GM23338 (cell line): ENCODE measurements around the gene SERPINA3. TPM values are rescaled to one million over a fixed set of nuclear protein-coding genes. Genes with fewer than 3 reads are reported as not detected.

Source experiments
- ATAC-seq: fragments of 200-7000 bp; cut with Tn5 transposase; 3 replicates; pipeline ENCODE4 v1.9.1; 2020
- DNase-seq: peaks from one replicate; pipeline ENCODE4 v3.0.0-alpha.2; 2015; ENCODE audit warnings: low spot score
- H2AFZ ChIP-seq: fragments of 200-600 bp; sonication (generic); 2 replicates; pipeline ENCODE4 v1.8.0; 2016; ENCODE audit warnings: antibody characterized with exemption, mild to moderate bottlenecking, moderate library complexity
- H3F3A ChIP-seq: fragments of 200-600 bp; sonication (generic); replicated peaks from 2 replicates; pipeline ENCODE4 v1.8.0; 2017; ENCODE audit warnings: antibody characterized with exemption, mixed run types, low read depth
- H3K27ac ChIP-seq: fragments of 200-600 bp; sonication (generic); 2 replicates; pipeline ENCODE4 v1.6.1; 2016; ENCODE audit warnings: low read depth
- H3K27me3 ChIP-seq: fragments of 200-600 bp; sonication (generic); 2 replicates; pipeline ENCODE4 v1.8.0; 2016; ENCODE audit warnings: mild to moderate bottlenecking, mixed run types, moderate library complexity; ENCODE audit not compliant: insufficient read depth
- H3K36me3 ChIP-seq: fragments of 200-600 bp; sonication (generic); 2 replicates; pipeline ENCODE4 v1.8.0; 2016; ENCODE audit warnings: mild to moderate bottlenecking; ENCODE audit not compliant: insufficient read depth
- H3K4me1 ChIP-seq: fragments of 200-600 bp; sonication (generic); 2 replicates; pipeline ENCODE4 v1.8.0; 2016; ENCODE audit warnings: mild to moderate bottlenecking, moderate library complexity; ENCODE audit not compliant: insufficient read depth
- H3K4me2 ChIP-seq: fragments of 200-600 bp; sonication (generic); 2 replicates; pipeline ENCODE4 v1.7.1; 2017; ENCODE audit warnings: mixed run types
- H3K4me3 ChIP-seq: fragments of 200-600 bp; sonication (generic); 2 replicates; pipeline ENCODE4 v1.6.1; 2016; ENCODE audit warnings: mixed run types
- H3K79me2 ChIP-seq: fragments of 200-600 bp; sonication (generic); replicated peaks from 2 replicates; pipeline ENCODE4 v1.8.0; 2017; ENCODE audit warnings: mild to moderate bottlenecking; ENCODE audit not compliant: insufficient read depth
- H3K9me2 ChIP-seq: fragments of 200-600 bp; sonication (generic); 2 replicates; pipeline ENCODE4 v1.8.0; 2017; ENCODE audit not compliant: insufficient read depth
- H4K20me1 ChIP-seq: fragments of 200-600 bp; sonication (generic); replicated peaks from 2 replicates; pipeline ENCODE4 v1.8.0; 2017; ENCODE audit warnings: mild to moderate bottlenecking; ENCODE audit not compliant: insufficient read depth
- H3K27ac Mint-ChIP-seq: 2 replicates; pipeline ENCODE4 v1.8.0; 2020; ENCODE audit warnings: inconsistent platforms, mild to moderate bottlenecking, moderate library complexity, mixed read lengths
- H3K27me3 Mint-ChIP-seq: 3 replicates; pipeline ENCODE4 v1.8.0; 2022; ENCODE audit warnings: low read depth, mild to moderate bottlenecking, moderate library complexity, mixed read lengths, inconsistent platforms; ENCODE audit not compliant: insufficient read depth, poor library complexity
- H3K36me3 Mint-ChIP-seq: 3 replicates; pipeline ENCODE4 v1.8.0; 2021; ENCODE audit warnings: low read depth, mild to moderate bottlenecking, inconsistent platforms, moderate library complexity, mixed read lengths
- H3K4me1 Mint-ChIP-seq: 3 replicates; pipeline ENCODE4 v1.8.0; 2020; ENCODE audit warnings: mild to moderate bottlenecking, inconsistent platforms, mixed read lengths
- H3K4me3 Mint-ChIP-seq: 3 replicates; pipeline ENCODE4 v1.8.0; 2021; ENCODE audit warnings: moderate library complexity, mild to moderate bottlenecking, inconsistent platforms, mixed read lengths
- H3K9me3 Mint-ChIP-seq: 3 replicates; pipeline ENCODE4 v1.8.0; 2020; ENCODE audit warnings: moderate library complexity, mild to moderate bottlenecking, inconsistent platforms, mixed read lengths
- EZH2 ChIP-seq: fragments of 200-600 bp; sonication (generic); IDR thresholded peaks from one replicate; pipeline ENCODE4 v1.8.0; 2017; ENCODE audit warnings: antibody characterized with exemption, mild to moderate bottlenecking, low read depth; ENCODE audit not compliant: unreplicated experiment
- EZH2phosphoT487 ChIP-seq: fragments of 200-600 bp; sonication (generic); IDR thresholded peaks from one replicate; pipeline ENCODE4 v1.8.1; 2018; ENCODE audit warnings: antibody characterized with exemption; ENCODE audit not compliant: unreplicated experiment
- POLR2AphosphoS5 ChIP-seq: IDR thresholded peaks from 2 replicates; pipeline ENCODE4 v1.6.1; 2016; ENCODE audit warnings: antibody characterized with exemption, low read depth
- ZNF114 ChIP-seq: fragments of 250-450 bp; sonication (Bioruptor Pico); IDR thresholded peaks from 2 replicates; pipeline ENCODE4 v1.5.0; 2020; ENCODE audit warnings: mild to moderate bottlenecking, moderate library complexity
- polyA plus RNA-seq: library from polyadenylated mRNA; unstranded; fragments of >200 nt; fragmentation: Nextera tagmentation; extraction: Ambion mirVana; gene quantifications from 2 replicates; pipeline ENCODE4 v1.2.1, GENCODE V29; 2016
- total RNA-seq: library from RNA; depleted of rRNA; stranded (reverse); fragments of >200 nt; shearing (Covaris generic); gene quantifications from 2 replicates; pipeline ENCODE4 v1.2.3, GENCODE V29; 2014
- TF ChIP-seq, protein P1 (sequence below), 2 experiments: fragments of 200-600 bp in 1 of 2; sonication (generic) in 1 of 2; conservative IDR thresholded peaks; 2 replicates each; pipeline versions ENCODE4 v1.5.1 to v1.6.1; 2016 to 2017; ENCODE audit warnings: antibody characterized with exemption in 2 of 2, low read depth in 2 of 2, mild to moderate bottlenecking in 2 of 2, moderate library complexity in 1 of 2
- TF ChIP-seq, protein P2 (sequence below): IDR thresholded peaks from one replicate; pipeline ENCODE4 v1.6.1; 2018; ENCODE audit warnings: antibody characterized with exemption; ENCODE audit not compliant: unreplicated experiment
- TF ChIP-seq, protein P3 (sequence below): fragments of 250-450 bp; sonication (Bioruptor Pico); IDR thresholded peaks from 2 replicates; pipeline ENCODE4 v1.5.0; 2020; ENCODE audit warnings: mild to moderate bottlenecking, moderate library complexity

The SERPINA3 gene
- total and polyA plus RNA-seq, 2 experiments from 2014 or later = not detected

DNA sequence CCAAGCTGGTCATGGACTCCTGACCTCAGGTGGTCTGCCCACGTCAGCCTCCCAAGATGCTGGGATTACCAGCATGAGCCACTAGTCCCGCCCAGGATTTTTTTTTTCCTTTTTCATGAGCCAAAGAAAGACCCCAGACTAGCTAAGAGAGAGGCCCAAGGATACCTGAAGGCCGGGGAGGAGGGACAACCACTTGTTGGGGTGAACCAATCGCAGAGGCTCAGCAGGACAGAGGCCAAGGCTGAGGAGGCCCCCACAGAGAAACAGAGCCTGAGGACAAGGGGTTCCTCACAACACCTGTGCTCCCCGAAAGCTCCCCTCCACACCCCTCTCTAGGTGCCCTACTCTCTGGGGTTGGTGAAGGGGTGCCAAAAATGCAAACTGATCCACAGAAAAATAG is 1.0 kb upstream of the SERPINA3 start:
- H3K4me1 ChIP-seq = no peaks in the 10 kb centered on the region
- no peaks in the 10 kb centered on the region for H3K36me3 Mint-ChIP-seq
- H3K4me3 Mint-ChIP-seq = no peak overlapping the region
- H3F3A ChIP-seq = no peaks in the 10 kb centered on the region
- ATAC-seq (no peak), DNase-seq (no peak)
- H2AFZ ChIP-seq = no peak overlapping the region
- peaks cover 4% of the 10 kb centered on the region; the same call in 1 of the 3 replicates for H3K9me3 Mint-ChIP-seq
- H3K36me3 ChIP-seq = no peaks in the 10 kb centered on the region
- no peaks in the 10 kb centered on the region for H4K20me1 ChIP-seq
- TF ChIP-seq, protein P1, sequence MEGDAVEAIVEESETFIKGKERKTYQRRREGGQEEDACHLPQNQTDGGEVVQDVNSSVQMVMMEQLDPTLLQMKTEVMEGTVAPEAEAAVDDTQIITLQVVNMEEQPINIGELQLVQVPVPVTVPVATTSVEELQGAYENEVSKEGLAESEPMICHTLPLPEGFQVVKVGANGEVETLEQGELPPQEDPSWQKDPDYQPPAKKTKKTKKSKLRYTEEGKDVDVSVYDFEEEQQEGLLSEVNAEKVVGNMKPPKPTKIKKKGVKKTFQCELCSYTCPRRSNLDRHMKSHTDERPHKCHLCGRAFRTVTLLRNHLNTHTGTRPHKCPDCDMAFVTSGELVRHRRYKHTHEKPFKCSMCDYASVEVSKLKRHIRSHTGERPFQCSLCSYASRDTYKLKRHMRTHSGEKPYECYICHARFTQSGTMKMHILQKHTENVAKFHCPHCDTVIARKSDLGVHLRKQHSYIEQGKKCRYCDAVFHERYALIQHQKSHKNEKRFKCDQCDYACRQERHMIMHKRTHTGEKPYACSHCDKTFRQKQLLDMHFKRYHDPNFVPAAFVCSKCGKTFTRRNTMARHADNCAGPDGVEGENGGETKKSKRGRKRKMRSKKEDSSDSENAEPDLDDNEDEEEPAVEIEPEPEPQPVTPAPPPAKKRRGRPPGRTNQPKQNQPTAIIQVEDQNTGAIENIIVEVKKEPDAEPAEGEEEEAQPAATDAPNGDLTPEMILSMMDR (conservative IDR thresholded peaks at IDR 0.05; ENCODE audit: low read depth in 2 of 2) = no peak
- TF ChIP-seq EZH2phosphoT487 = no peak
- TF ChIP-seq EZH2 = no peak
- TF ChIP-seq, protein P2, sequence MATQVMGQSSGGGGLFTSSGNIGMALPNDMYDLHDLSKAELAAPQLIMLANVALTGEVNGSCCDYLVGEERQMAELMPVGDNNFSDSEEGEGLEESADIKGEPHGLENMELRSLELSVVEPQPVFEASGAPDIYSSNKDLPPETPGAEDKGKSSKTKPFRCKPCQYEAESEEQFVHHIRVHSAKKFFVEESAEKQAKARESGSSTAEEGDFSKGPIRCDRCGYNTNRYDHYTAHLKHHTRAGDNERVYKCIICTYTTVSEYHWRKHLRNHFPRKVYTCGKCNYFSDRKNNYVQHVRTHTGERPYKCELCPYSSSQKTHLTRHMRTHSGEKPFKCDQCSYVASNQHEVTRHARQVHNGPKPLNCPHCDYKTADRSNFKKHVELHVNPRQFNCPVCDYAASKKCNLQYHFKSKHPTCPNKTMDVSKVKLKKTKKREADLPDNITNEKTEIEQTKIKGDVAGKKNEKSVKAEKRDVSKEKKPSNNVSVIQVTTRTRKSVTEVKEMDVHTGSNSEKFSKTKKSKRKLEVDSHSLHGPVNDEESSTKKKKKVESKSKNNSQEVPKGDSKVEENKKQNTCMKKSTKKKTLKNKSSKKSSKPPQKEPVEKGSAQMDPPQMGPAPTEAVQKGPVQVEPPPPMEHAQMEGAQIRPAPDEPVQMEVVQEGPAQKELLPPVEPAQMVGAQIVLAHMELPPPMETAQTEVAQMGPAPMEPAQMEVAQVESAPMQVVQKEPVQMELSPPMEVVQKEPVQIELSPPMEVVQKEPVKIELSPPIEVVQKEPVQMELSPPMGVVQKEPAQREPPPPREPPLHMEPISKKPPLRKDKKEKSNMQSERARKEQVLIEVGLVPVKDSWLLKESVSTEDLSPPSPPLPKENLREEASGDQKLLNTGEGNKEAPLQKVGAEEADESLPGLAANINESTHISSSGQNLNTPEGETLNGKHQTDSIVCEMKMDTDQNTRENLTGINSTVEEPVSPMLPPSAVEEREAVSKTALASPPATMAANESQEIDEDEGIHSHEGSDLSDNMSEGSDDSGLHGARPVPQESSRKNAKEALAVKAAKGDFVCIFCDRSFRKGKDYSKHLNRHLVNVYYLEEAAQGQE = no peak
- TF ChIP-seq ZNF114 = no peak
- no peak for TF ChIP-seq POLR2AphosphoS5
- H3K27me3 ChIP-seq = no peaks in the 10 kb centered on the region
- H3K4me2 ChIP-seq = no peak overlapping the region
- H3K27me3 Mint-ChIP-seq = peaks cover 4% of the 10 kb centered on the region
- H3K9me2 ChIP-seq = no peaks in the 10 kb centered on the region
- H3K79me2 ChIP-seq = no peaks in the 10 kb centered on the region
- no peak overlapping the region for H3K27ac Mint-ChIP-seq
- H3K4me1 Mint-ChIP-seq = peaks cover 3% of the 10 kb centered on the region; the same call in 1 of the 3 replicates
- no peak overlapping the region for H3K27ac ChIP-seq
- no peak overlapping the region for H3K4me3 ChIP-seq

- H3K79me2 ChIP-seq = no peaks in the 10 kb centered on the region
- ATAC-seq = no peak
- TF ChIP-seq, protein P3, sequence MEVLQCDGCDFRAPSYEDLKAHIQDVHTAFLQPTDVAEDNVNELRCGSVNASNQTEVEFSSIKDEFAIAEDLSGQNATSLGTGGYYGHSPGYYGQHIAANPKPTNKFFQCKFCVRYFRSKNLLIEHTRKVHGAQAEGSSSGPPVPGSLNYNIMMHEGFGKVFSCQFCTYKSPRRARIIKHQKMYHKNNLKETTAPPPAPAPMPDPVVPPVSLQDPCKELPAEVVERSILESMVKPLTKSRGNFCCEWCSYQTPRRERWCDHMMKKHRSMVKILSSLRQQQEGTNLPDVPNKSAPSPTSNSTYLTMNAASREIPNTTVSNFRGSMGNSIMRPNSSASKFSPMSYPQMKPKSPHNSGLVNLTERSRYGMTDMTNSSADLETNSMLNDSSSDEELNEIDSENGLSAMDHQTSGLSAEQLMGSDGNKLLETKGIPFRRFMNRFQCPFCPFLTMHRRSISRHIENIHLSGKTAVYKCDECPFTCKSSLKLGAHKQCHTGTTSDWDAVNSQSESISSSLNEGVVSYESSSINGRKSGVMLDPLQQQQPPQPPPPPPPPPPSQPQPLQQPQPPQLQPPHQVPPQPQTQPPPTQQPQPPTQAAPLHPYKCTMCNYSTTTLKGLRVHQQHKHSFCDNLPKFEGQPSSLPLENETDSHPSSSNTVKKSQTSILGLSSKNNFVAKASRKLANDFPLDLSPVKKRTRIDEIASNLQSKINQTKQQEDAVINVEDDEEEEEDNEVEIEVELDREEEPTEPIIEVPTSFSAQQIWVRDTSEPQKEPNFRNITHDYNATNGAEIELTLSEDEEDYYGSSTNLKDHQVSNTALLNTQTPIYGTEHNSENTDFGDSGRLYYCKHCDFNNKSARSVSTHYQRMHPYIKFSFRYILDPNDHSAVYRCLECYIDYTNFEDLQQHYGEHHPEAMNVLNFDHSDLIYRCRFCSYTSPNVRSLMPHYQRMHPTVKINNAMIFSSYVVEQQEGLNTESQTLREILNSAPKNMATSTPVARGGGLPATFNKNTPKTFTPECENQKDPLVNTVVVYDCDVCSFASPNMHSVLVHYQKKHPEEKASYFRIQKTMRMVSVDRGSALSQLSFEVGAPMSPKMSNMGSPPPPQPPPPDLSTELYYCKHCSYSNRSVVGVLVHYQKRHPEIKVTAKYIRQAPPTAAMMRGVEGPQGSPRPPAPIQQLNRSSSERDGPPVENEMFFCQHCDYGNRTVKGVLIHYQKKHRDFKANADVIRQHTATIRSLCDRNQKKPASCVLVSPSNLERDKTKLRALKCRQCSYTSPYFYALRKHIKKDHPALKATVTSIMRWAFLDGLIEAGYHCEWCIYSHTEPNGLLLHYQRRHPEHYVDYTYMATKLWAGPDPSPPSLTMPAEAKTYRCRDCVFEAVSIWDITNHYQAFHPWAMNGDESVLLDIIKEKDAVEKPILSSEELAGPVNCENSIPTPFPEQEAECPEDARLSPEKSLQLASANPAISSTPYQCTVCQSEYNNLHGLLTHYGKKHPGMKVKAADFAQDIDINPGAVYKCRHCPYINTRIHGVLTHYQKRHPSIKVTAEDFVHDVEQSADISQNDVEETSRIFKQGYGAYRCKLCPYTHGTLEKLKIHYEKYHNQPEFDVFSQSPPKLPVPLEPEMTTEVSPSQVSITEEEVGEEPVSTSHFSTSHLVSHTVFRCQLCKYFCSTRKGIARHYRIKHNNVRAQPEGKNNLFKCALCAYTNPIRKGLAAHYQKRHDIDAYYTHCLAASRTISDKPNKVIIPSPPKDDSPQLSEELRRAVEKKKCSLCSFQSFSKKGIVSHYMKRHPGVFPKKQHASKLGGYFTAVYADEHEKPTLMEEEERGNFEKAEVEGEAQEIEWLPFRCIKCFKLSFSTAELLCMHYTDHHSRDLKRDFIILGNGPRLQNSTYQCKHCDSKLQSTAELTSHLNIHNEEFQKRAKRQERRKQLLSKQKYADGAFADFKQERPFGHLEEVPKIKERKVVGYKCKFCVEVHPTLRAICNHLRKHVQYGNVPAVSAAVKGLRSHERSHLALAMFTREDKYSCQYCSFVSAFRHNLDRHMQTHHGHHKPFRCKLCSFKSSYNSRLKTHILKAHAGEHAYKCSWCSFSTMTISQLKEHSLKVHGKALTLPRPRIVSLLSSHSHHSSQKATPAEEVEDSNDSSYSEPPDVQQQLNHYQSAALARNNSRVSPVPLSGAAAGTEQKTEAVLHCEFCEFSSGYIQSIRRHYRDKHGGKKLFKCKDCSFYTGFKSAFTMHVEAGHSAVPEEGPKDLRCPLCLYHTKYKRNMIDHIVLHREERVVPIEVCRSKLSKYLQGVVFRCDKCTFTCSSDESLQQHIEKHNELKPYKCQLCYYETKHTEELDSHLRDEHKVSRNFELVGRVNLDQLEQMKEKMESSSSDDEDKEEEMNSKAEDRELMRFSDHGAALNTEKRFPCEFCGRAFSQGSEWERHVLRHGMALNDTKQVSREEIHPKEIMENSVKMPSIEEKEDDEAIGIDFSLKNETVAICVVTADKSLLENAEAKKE (CRISPR knock-in tag) = no peak
Measured at GRCh38 chr14:94612580-94613554, 676 bp downstream of the SERPINA3 start.

More at GRCh38 chr14:94612580-94613554, 676 bp downstream of the SERPINA3 start:
- H3K27ac ChIP-seq = no peak overlapping the region
- H3F3A ChIP-seq = no peaks in the 10 kb centered on the region
- H3K36me3 Mint-ChIP-seq = peaks cover 7% of the 10 kb centered on the region; the same call in 2 of the 3 replicates
- DNase-seq = no peak
- no peaks in the 10 kb centered on the region for H3K4me1 ChIP-seq
- no peak overlapping the region for H3K4me3 Mint-ChIP-seq
- H3K27me3 Mint-ChIP-seq = peaks cover 4% of the 10 kb centered on the region
- no peak overlapping the region for H2AFZ ChIP-seq
- H3K9me2 ChIP-seq = no peaks in the 10 kb centered on the region
- no peaks in the 10 kb centered on the region for H3K36me3 ChIP-seq
- no peak overlapping the region for H3K4me2 ChIP-seq
- H3K9me3 Mint-ChIP-seq = peaks cover 18% of the 10 kb centered on the region
- no peaks in the 10 kb centered on the region for H4K20me1 ChIP-seq
- no peaks in the 10 kb centered on the region for H3K27me3 ChIP-seq
- peaks cover 5% of the 10 kb centered on the region; the same call in 1 of the 3 replicates for H3K4me1 Mint-ChIP-seq
- no peak overlapping the region for H3K4me3 ChIP-seq
- H3K27ac Mint-ChIP-seq = no peak overlapping the region
